Spleen (tissue), 7 donors: ENCODE data around the gene ELF1.

Experiments used
- POLR2A ChIP-seq, 3 donors: fragments of 450-650 bp; IDR thresholded peaks; one replicate each; pipeline ENCODE4 v1.5.1; 2017; ENCODE audit warnings: antibody characterized with exemption in 3 of 3, mild to moderate bottlenecking in 1 of 3
- TF ChIP-seq, protein P1 (sequence below), 11 experiments: fragments of 200-600 bp in 7 of 11; fragments of 450-650 bp in 4 of 11; sonication (generic) in 4 of 11; IDR thresholded peaks in 8 of 11; conservative IDR thresholded peaks in 3 of 11; 1 replicate in 7 of 11; 2 replicates in 4 of 11; pipeline versions ENCODE4 v1.4.0 to v1.8.0; 2016 to 2021; ENCODE audit warnings: antibody characterized with exemption in 11 of 11, inconsistent platforms in 4 of 11, mild to moderate bottlenecking in 1 of 11
- donor health status: DM: no; HTN: no; CAD: no; lungs with moderate emphysema.
- donor health status: DM: no; HTN: no; CAD: no.
- donor health status: DM: no; HTN: no; CAD: no.

DNA sequence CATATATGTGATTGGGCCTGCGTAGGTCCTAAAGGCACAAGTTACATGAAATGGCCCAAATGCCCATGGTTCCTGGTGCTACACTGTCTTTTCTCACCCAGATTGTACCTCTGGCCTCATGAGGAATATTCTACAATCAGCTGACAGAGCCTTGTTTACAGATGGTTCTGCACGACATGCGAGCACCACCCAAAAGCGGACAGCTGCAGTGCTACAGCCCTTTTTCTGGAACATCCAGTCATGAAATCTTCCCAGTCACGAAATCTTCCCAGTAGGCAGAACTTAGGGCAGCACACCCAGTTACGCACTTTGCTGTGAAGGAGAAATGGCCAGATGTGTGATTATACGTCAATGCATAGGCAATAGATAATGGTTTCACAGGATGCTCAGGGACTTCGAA is 7.7 kb upstream of the ELF1 start:
- no peak for TF ChIP-seq POLR2A (IDR thresholded peaks at IDR 0.05)
- TF ChIP-seq, protein P1, sequence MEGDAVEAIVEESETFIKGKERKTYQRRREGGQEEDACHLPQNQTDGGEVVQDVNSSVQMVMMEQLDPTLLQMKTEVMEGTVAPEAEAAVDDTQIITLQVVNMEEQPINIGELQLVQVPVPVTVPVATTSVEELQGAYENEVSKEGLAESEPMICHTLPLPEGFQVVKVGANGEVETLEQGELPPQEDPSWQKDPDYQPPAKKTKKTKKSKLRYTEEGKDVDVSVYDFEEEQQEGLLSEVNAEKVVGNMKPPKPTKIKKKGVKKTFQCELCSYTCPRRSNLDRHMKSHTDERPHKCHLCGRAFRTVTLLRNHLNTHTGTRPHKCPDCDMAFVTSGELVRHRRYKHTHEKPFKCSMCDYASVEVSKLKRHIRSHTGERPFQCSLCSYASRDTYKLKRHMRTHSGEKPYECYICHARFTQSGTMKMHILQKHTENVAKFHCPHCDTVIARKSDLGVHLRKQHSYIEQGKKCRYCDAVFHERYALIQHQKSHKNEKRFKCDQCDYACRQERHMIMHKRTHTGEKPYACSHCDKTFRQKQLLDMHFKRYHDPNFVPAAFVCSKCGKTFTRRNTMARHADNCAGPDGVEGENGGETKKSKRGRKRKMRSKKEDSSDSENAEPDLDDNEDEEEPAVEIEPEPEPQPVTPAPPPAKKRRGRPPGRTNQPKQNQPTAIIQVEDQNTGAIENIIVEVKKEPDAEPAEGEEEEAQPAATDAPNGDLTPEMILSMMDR (IDR thresholded peaks at IDR 0.05 in 8 of 11, conservative IDR thresholded peaks at IDR 0.05 in 3 of 11), result no peak
